Gastrocnemius medialis (tissue), 4 donors: ENCODE results near the gene NHLRC4.

Source experiments
- POLR2A ChIP-seq, 2 donors: fragments of 450-650 bp; IDR thresholded peaks; one replicate each; pipeline ENCODE4 v1.6.1; 2017; ENCODE audit warnings: antibody characterized with exemption in 2 of 2, mild to moderate bottlenecking in 2 of 2, moderate library complexity in 2 of 2
- TF ChIP-seq, protein P1 (sequence below), 5 experiments: fragments of 450-650 bp in 3 of 5; fragments of 200-600 bp in 2 of 5; sonication (generic) in 2 of 5; IDR thresholded peaks in 4 of 5; conservative IDR thresholded peaks in 1 of 5; 1 replicate in 4 of 5; 2 replicates in 1 of 5; pipeline ENCODE4 v1.5.1; 2016 to 2019; ENCODE audit warnings: antibody characterized with exemption in 5 of 5, mild to moderate bottlenecking in 3 of 5, moderate library complexity in 3 of 5

DNA sequence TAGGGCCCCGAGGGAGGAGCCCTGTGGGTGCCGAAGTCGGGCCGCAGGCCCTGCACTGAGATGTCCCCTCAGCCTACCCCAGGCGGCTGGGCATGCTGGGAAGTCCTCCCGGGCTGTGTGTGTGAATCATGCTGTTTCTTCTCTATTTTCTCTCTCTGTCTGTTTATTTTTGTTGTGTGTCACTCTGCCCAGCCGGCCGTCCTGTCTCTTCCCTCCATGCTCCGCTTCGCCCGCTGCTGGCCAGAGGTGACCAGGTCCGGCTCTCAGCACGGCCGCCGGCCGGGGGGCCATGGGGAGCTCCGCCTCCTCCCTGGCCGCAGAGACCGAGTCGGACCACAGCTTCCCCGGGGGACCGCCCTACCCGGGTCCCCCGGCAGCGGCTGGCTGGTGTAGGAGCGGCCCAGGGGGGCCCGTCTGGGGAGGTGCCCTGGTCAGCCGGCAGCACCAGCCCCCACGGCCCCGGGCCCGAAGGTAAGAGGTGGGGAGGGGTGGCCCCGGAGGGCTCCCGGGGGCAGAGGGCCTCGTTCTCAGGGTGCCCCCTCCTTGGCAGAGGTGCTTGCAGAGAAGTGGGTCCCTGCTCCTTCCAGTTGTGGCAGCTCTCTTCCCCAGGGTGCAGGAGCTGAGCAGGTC lies 26.8 kb upstream of the NHLRC4 start:
- TF ChIP-seq, protein P1, sequence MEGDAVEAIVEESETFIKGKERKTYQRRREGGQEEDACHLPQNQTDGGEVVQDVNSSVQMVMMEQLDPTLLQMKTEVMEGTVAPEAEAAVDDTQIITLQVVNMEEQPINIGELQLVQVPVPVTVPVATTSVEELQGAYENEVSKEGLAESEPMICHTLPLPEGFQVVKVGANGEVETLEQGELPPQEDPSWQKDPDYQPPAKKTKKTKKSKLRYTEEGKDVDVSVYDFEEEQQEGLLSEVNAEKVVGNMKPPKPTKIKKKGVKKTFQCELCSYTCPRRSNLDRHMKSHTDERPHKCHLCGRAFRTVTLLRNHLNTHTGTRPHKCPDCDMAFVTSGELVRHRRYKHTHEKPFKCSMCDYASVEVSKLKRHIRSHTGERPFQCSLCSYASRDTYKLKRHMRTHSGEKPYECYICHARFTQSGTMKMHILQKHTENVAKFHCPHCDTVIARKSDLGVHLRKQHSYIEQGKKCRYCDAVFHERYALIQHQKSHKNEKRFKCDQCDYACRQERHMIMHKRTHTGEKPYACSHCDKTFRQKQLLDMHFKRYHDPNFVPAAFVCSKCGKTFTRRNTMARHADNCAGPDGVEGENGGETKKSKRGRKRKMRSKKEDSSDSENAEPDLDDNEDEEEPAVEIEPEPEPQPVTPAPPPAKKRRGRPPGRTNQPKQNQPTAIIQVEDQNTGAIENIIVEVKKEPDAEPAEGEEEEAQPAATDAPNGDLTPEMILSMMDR (IDR thresholded peaks at IDR 0.05 in 4 of 5, conservative IDR thresholded peaks at IDR 0.05 in 1 of 5) = no peak
- TF ChIP-seq POLR2A (IDR thresholded peaks at IDR 0.05) = no peak
